Activated CD8-positive, alpha-beta memory T cell treated with anti-CD3 and anti-CD28 coated beads for 24 hours (primary cell): ENCODE measurements around the gene SMAD7.

Experiments used
- DNase-seq: peaks from one replicate; pipeline ENCODE4 v3.0.0-alpha.2; 2020

The SMAD7 gene

DNA sequence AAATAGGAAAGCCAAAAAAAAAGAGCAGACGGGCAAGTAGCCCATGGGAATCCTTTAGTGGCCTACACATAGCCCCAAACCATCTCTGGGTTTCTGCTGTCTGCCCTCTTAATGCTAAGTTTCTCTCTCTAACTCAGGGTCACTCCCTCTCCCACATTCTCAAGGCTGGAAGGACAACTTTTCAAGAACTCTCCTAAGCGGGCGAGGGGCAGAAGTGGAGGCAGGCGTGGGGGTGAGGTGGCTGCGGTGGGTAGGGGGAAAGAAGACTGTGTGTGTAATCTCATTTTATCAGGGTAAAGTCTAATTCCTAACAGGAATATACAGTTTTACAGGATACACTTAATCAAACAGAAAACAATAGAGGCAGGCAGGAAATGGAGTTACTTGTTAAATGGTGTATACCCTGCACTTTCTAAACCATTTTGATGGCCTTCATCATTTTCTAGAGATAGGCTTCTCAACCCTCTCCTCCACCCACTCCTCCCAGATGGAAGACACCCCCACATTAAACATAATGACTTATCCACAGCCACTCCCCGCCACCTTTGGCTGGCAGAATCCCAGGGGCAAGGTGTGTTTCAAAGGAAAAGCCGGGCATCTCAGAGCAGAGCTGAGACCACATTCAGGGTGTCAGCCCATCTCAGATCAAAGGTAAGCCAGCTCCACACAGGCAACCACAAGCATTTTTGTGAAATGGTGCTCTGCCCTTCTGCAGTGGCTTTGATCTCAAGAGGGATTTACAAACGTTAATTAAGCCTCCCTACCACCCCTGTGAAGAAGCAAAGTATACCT, 6.8 kb downstream of the SMAD7 start:
- no peak for DNase-seq

DNA sequence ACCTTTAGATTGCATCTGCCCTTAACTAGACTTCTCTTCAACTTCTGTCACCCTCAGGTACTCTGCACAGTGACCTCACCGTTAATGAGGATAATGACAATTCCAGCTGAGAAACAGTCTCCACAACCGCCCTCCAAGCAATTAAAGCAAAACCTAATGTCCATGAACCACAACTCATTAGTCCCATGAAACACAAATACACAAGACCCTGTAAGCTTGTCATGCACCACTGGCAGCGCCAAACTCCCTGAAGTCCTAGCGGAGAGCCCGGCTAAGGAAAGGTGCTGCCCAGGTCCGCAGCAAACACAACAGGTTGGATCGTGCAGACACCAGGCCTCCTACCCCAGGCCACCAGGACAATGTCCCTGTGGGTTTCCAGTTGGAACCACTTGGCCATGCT, 7.4 kb downstream of the SMAD7 start:
- DNase-seq, result no peak

DNA sequence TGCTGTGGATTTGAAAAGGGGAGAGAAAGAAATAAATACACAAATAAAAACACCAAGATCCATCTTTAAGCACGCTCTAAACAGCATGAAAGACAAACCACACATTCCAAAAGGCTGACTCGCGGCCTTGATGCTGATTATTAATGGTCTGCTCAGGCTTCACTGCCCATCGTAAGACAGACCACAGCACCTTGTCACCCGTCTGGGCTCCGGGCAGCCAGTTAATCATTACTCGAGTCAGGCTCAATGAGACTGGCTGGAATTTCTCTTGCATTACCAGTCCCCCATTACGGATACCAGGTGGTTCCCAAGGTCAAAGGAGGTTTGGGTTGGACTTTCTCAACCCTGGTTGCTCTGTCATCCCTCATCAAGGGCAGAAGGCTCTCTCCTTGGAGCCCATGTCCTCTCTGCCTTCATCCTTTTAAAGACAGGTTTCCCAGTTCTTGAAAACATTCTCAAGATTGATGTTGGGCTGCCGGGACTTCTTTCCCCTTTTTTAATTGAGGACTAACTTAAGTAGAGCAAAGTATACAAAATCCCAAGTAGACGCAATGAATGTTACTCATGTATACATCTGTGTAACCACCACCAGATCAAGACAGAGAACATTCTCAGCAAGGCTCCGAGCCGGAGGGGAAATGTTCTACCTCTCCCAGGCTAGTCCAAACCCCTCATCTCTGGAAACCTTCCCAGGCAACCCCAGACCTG, 8.1 kb downstream of the SMAD7 start:
- no peak for DNase-seq

DNA sequence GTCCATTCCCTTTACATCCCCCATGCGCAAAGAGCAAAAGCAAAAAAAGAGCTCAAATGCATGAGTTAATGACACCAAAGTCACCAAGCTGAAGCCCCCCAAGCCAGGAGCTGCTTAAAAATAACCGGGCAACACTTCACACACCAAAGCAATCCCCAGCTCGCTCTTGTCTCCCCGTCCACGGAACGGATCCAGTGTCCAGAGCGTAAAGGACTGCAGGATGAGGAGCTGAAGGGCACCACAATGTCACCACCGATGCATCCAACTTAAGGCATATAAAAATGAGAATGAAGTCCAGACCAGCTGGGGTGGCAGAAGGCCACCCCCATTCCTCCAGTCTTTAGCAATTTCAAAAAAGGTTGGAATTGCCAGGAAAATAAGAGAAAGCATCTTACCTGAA, 8.7 kb downstream of the SMAD7 start:
- DNase-seq, result no peak

DNA sequence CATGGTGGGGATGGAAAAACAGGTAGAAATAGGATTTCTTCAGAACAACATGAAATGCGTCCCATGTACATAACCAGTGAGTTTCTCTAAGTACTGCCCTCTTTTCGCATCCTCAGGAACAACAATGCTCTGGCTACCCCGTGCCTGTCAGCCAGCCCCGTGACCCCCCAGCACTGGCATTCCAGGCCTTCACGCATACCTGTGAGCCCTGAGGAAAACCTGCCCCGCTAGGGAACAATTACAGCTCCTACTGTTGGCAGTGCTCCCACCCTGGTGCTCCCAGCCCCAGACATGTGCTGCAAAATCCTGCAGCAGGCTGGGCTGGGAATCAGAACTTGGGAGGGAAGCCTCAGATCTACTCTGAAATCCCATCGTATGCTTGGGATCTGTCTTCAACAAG, 9.1 kb downstream of the SMAD7 start:
- DNase-seq, result no peak

DNA sequence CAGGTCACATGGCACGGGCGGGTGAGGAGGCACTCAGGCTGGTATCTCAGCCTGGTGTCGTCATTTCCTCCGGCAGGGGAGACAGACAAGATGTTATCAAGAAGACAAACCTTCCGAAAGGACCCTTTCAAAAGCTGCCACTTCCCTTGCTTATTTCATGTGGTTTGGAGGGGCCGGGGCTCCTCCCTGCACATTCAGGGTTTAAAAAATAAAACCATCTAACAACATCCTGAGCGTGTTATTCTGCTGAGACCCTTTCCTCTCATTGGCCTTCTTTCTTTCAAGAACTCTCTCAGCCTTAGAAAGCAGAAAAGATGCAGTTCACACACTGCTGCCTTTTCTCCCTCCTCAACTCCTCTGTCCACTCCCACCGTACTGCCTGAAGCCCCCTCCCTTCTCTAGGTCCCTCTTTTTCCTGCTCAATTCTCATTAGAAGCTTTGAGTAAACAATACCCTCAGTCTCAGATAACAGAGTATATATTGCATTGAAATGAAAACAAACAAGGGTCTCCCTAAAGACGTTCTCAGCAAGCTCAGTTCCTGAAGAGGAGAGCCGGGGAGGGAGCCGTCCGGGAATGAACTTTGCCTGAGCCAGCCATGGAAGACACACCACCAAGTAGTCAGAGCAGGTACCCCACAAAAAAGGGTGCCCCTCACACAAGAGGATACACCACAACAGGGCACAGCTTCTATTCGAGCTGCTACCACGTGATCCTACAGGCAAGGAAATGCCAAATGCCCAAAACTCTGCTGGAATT, 9.7 kb downstream of the SMAD7 start:
- DNase-seq, result peak; percentile 82

DNA sequence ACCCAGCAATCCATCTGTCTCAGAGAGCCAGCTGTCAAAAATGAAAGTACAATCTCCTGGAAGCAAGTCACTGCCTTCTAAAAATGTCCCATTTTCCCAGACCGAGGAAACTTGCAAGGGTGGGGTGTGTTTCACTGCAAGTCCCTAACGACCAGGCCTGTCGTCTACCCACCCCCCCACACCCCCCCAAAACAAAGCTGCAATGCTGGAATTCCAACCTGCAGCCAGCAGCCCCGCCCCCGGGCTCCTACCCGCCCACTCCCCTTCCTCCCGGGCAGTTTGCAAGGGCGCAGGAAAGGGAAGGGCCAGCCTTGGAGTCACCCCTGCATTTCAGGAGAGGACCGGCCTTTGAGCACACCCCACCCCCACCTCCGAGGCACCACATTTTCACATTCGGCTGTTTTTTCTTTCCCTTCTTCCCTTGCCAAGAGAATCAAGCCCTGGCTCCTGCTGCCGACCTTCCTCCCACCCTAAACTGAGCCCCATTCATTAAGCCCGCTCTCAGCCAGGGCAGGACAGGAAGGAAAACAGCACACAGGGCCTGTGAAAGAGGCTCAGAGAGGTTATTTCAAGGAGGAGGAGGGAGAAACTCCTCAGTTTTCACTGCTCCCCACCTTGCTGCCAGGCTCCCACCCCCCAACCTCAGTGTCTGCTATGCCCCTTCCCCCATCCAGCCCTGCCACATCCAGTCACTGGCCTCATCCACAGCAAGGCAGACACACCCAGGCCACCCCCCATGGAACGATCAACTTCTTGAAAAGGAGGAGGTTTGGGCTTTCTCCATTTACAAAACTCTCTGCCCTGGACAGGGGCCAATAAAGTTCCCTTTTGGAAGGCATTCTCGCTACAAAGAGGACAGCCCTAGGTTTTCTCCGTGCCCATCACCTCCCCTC, 11.3 kb downstream of the SMAD7 start:
- DNase-seq, result no peak

DNA sequence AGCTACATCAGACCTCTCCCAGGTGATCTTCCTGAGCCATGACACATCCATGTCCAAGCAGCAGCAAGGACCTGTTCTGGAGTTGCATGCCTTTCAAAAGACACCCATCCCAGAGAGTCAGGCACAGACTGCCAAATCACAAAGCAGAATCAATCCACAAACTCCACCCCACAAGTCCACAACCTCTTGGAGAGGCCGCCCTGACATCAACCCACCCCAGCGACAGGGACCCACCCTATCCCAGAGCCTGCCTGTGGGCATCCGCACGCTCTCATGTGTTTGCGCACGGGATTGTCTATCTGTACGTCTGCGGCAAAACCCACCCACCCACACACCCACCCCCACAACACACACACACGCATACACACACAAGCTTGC, 11.9 kb downstream of the SMAD7 start:
- DNase-seq, result no peak

DNA sequence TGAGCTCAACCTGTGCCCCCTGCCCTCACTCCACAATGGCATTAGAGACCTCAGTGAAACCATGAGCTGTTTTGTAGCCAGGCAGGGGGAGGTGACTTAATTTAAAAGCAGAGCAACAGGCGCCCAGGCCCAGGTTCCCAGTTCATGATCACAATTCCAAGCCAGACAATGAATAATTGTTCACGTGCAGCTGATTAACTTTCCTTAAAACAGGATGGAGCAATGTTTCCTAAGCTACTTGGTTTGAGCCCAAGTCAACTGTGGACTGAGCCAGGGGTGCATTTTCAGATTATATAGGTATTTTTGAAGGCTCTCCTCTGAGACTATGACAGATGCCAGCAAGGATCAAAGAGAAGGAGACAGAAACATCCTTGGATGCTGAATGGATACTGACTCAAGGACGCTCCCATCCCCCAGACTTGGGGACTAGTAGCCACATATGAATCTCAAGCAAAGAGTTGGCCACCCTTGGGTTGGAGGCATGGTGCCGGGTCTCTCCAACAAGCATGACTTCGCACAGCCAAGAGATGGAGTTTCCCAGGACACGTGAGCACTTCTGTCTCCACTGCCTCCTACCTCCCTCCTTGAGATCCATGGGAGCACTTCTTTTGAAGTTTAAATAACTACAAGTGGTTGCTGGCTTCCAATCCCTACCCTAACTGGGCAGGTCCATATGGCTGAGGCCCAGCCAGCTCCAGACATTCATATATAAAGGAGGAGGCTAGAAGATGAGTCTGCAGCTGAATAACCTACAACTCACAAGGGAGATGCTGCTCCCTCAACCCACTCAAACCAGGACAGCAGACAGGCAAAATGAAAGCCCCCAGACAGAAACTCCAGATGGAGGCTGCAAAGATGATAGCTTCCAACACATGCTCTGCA, 12.7 kb downstream of the SMAD7 start:
- no peak for DNase-seq

DNA sequence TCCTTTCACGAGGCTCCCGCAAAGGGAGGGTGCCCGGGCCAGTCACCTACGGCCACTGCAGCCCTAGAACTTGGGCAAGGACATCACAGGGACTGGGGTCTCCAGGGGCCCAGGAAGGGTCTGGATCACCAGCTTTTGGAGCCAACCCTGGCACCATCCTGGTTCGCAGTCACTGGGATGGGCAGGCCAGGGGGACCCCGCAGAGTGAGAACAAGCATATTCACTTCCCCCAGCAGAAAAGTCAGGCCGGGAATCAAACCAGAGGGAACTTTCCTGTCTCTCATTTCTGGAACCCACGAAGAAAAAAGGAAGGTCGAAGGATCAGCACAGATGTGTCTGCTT, 15.4 kb downstream of the SMAD7 start:
- DNase-seq, result no peak

DNA sequence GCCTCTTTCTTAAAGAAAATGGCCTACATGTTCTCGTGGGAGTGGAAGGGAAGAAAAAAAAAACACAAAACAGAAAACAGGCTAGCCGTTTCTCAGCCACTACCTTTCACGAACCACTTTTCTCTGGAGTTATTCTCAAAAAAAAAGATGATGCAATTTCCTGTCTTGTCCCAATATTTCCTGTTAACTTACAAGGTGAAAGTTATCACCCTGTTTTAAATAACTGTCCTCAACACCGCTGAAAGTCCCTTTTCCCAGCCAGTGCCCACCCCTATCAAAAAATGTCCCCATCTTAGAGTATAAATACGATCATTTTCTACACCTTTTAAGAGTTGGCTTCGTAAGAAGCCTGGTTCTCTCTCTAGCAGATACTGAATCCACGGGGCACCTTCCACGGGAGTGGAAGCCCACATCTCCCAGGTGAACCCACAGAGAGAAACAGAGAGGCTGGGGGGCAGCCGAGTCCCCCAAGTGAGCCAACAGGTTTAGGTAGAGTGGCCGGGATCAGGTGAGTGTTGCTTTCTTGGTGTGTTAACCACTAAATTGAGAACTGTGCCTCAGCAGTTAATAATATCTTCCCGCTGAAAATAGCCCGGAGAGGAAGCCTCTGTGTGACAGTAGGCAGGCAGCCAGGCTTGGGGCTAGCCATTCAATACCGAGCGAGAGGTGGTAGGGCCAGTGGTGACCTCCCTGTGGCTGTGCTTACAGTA, 15.9 kb downstream of the SMAD7 start:
- no peak for DNase-seq

DNA sequence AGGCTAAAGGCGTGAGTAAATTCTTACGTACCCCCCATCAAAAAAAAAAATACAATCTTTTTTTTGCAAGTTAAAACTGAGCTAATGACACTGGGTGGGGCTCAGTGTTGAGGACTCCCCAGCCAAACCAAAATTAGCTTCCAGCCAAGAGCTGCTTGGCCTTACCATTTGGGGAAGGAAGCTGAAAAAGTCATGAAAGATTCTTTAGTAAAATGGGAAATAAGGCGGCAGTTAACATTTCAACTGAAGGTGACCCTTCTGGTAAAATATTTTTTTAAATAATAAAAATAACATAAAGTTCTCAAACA, 16.4 kb downstream of the SMAD7 start:
- DNase-seq, result no peak

DNA sequence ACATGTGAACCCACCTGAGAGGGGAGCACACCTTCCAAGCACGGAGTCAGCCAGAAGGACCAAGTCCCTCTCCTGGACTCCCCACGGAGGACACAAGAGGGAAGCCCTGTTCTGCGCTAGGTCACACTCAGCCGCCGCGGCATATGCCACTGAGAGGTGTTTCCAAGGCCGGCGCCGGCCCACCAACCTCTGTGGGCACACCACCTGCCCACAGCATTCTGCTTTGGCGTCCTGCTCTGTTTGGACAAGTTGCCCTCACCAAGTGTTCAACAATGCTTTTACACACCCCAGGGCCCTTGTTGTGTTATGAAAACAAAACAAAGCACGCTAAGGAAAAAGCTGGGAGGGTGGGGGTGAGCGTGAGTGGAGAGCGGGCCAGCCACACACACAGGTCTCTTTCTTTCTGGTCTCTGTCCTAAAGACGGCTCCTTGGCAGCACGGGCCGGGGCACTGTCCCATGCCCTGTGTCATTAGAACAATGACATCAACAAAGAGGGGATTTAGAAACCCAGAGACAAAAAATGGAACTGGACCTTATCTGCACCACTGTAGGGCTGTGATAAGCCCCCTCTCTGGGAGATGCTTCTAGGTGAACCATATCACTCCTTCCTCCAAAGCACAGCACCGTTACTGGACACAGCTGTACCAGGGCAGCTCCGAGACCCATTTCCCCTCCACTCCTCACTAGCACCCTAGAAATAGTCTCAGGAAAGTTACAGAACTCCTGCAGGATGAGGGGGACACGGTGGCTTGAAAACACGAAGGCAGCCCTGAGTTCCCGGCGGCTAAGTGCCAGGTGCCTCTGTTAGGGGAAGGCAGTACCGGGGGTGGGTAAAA, 17.0 kb downstream of the SMAD7 start:
- no peak for DNase-seq

DNA sequence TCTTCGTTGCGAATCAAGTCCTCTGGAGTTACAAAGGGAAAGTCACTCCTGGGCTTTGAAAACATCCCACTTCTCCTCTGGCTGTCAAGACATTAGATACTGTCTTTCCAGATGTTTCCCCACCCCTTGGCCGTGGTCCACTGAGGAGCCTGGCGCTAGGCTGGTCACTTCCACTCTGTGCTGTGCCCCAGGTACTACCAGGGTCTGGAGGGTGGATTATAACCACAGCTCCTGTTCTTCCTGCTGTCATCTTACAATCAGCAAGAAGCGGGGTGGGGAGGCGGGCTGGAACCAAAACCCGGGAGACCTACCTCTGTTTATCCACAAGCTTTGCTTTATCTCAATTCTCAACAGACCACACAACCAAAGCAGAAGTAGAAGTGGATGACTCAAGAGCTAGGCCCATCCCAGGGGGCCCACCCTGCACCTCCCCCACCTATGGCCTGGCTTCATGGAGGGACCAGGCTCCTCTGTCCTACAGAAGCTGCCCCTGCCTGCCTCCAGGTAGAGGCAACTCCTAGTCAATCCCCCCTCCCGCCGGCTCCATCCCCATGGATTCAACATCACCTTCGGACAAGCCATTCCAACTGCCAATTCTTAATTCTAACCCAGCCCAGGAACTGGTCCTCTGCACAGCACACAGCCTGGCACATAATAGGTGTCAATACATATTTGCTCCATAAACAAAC, 17.8 kb downstream of the SMAD7 start:
- no peak for DNase-seq

DNA sequence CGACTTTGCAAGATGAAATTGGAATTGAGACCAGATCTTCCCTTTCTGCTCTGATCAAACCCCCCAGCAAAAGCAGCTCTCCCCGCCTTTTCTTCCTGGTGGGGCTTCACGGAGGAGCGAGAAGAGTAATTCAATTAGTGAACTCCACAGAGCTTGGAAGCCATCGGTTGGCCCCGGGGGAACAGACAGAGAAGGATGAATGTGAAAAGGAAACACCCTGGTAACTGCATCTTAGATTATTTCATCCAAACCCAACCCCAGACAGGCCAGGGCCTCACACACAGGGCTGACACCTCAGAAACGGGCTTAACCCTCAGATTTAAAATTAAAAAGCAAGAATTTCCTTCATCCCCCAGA, 18.3 kb downstream of the SMAD7 start:
- DNase-seq, result no peak

DNA sequence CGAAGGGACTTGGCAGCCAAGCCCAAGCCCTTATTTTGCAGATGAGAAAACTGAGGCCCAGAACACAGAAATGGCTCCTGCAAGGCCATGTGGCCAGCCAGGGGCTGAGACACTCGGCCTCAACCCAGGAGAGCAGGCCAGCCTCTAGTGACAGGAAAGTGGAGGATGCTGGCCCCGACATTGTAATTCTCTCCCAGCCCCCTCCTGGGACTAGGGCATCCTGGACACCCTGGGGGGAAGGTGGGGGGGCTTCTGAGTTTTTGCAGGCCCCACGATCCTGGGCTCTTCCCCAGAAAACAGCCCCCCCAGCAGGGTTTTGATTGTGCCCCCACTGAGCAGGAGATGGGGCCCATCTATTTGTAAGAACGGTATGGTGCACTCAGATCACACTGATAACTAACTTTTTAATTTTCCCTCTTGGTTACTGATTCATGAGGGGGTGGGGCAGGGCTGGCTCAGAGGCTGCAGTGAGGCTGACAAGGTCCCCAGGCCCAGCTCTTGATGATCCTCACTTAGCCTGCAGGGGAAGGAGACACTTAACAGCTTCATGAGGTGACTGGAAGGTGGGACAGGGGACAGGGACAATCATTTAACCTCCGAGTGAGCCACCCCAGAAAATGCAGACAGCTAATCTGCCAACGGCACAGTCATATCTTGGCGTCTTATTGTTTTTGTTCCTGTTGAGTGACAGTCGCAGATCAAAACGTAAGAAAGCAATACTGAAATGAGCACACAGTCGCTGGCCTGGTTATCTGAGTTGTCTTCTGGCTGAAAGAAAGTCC, 18.9 kb downstream of the SMAD7 start:
- no peak for DNase-seq

DNA sequence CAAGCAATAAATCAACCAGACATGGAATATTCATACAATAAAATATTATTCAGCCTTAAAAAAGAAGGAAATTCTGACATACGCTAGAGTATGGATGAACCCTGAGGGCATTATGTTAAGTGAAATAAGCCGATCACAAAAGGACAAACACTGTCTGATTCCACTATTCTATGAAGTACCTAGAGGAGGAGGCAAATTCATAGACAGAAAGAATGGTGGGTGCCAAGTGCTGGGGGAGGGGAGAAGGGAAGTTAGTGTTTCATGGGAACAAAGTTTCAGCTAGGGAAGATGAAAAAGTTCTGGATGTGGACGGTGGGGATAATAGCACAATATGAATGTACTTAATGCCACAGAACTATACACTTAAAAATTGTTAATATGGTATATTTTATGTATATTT, 19.8 kb downstream of the SMAD7 start:
- DNase-seq, result no peak

DNA sequence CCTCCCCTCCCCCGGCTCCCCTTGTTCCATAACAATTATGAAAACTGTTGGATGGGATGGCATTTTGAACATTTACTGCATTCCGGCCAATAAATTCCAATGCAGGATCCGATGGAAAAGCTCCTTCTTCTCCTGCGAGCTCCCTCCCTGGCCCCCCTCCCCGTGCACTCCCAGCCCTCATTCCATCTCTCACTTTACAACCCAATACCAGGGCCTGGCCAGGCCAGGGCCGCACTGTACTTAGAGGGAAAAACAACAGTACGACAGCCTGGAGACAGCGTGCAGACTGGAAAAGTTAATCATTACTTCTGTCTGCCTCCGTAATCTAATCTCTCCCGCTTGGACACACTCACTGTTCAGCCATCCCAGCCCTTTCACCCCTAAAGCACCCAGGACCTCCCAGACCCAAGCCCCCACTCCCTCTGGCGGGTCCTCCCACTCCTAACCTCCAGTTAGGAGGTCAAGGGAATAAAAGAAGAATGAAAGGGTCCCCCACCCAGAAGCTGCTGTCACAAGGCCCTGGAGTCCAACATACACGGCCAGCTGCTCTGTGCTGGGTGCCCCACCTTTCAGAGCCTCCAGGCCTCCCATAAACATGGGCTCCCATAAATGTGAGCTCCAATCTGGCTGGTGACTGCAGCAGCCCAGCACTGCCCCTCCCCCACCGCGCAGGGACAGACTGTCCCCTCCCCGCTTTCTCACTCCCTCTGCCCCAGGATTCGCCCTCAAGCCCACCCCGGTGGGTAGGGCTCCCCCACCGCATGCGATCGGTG, 20.6 kb downstream of the SMAD7 start:
- DNase-seq, result no peak
